ENCODE data around the gene TBX15. TPM values are rescaled to one million over a fixed set of nuclear protein-coding genes. Genes with fewer than 3 reads are reported as not detected.

The TBX15 gene
- 0.24 and 0.39 TPM in 2 replicates for total RNA-seq

GRCh38 chr1:118988186-118989005 lies at the start of gene TBX15:
Gene TBX15 (minus strand): TSS chr1:118988343. CDS start chr1:118987795, 548 bp downstream.

Other genes starting within 250 kb of the TBX15 start
- 10.1 and 10.3 TPM in 2 replicates for gene WARS2, start 152.3 kb upstream of the TBX15 start, total RNA-seq

Measured in epithelial cell of alveolus of lung (primary cell).